IMR-90 (cell line): ENCODE results near the gene ZDHHC1. TPM values are rescaled to one million over a fixed set of nuclear protein-coding genes. Genes with fewer than 3 reads are reported as not detected.

Source experiments
- ATAC-seq: fragments of 200-7000 bp; cut with Tn5 transposase; 2 replicates; pipeline ENCODE4 v1.9.1; 2020; ENCODE audit warnings: low read depth, mild to moderate bottlenecking, moderate library complexity
- BruUV-seq: library from RNA; stranded (reverse); fragments of 400-500 nt; replicated peaks from 2 replicates; lab custom pipeline; 2021; lab: Mats Ljungman, UMichigan
- CTCF ChIA-PET: fragments of 300-600 bp; formaldehyde crosslinking; extraction: SDS; loops from one replicate; lab custom pipeline; 2021; ENCODE audit warnings: antibody characterized with exemption; lab: Yijun Ruan, JAX
- POLR2A ChIA-PET: fragments of 300-600 bp; sonication (Branson Sonifier 250); formaldehyde crosslinking; loops from one replicate; lab custom pipeline; 2022; ENCODE audit warnings: antibody characterized with exemption; ENCODE audit not compliant: unreplicated experiment; lab: Charles Lee
- DNase-seq: peaks from one replicate; pipeline ENCODE4 v3.0.0; 2013
- H2AFZ ChIP-seq: replicated peaks from 2 replicates; pipeline ENCODE3; 2013; ENCODE audit warnings: low read length, mild to moderate bottlenecking; ENCODE audit not compliant: poor library complexity
- H2AK5ac ChIP-seq: 2 replicates; pipeline ENCODE4 v1.6.1; 2013; ENCODE audit warnings: low read depth, low read length, inconsistent platforms
- H2AK9ac ChIP-seq: replicated peaks from 2 replicates; pipeline ENCODE3; 2013; ENCODE audit warnings: mild to moderate bottlenecking, low read depth, low read length, moderate library complexity; ENCODE audit not compliant: poor library complexity
- H2BK120ac ChIP-seq: 2 replicates; pipeline ENCODE4 v1.6.1; 2013; ENCODE audit warnings: low read depth, low read length, inconsistent platforms
- H2BK15ac ChIP-seq: 3 replicates; pipeline ENCODE4 v1.6.1; 2013; ENCODE audit warnings: low read depth, low read length, inconsistent platforms
- H2BK20ac ChIP-seq: 2 replicates; pipeline ENCODE4 v1.6.1; 2013; ENCODE audit warnings: low read depth, mild to moderate bottlenecking, inconsistent platforms, low read length, moderate library complexity
- H2BK5ac ChIP-seq: 2 replicates; pipeline ENCODE4 v1.6.1; 2013; ENCODE audit warnings: mild to moderate bottlenecking, low read depth, low read length, inconsistent platforms; ENCODE audit not compliant: poor library complexity, severe bottlenecking
- H3K14ac ChIP-seq: replicated peaks from 2 replicates; pipeline ENCODE4 v1.6.1; 2013; ENCODE audit warnings: low read depth, low read length, inconsistent platforms
- H3K18ac ChIP-seq: 2 replicates; pipeline ENCODE4 v1.6.1; 2013; ENCODE audit warnings: low read depth, low read length, control low read depth
- H3K23ac ChIP-seq: 2 replicates; pipeline ENCODE4 v1.6.1; 2013; ENCODE audit warnings: low read depth, low read length, inconsistent platforms
- H3K27ac ChIP-seq: 2 replicates; pipeline ENCODE4 v1.5.1; 2013; ENCODE audit warnings: mild to moderate bottlenecking, control low read depth, low read length; ENCODE audit not compliant: insufficient read depth
- H3K27me3 ChIP-seq: 2 replicates; pipeline ENCODE4 v1.6.1; 2013; ENCODE audit warnings: low read length; ENCODE audit not compliant: control insufficient read depth, insufficient read depth
- H3K36me3 ChIP-seq: 2 replicates; pipeline ENCODE4 v1.6.1; 2013; ENCODE audit warnings: low read length, mixed read lengths; ENCODE audit not compliant: control insufficient read depth, insufficient read depth
- H3K4ac ChIP-seq: 2 replicates; pipeline ENCODE4 v1.6.1; 2013; ENCODE audit warnings: low read depth, low read length, inconsistent platforms
- H3K4me1 ChIP-seq: 2 replicates; pipeline ENCODE4 v1.6.1; 2013; ENCODE audit warnings: low read length, mixed read lengths; ENCODE audit not compliant: control insufficient read depth, insufficient read depth
- H3K4me2 ChIP-seq: 2 replicates; pipeline ENCODE4 v1.6.1; 2013; ENCODE audit warnings: low read depth, mild to moderate bottlenecking, control low read depth, low read length, moderate library complexity
- H3K4me3 ChIP-seq: 2 replicates; pipeline ENCODE4 v1.5.1; 2013; ENCODE audit warnings: low read depth, mild to moderate bottlenecking, control low read depth, low read length, moderate library complexity; ENCODE audit not compliant: insufficient read depth
- H3K56ac ChIP-seq: 2 replicates; pipeline ENCODE4 v1.6.1; 2013; ENCODE audit warnings: low read length, inconsistent platforms; ENCODE audit not compliant: insufficient read depth; ENCODE audit errors: extremely low read depth
- H3K79me1 ChIP-seq, 2 experiments: 2 replicates each; pipeline ENCODE4 v1.6.1; 2013; ENCODE audit warnings: low read length in 2 of 2, inconsistent platforms in 1 of 2, low read depth in 1 of 2
- H3K9ac ChIP-seq: 2 replicates; pipeline ENCODE4 v1.6.1; 2013; ENCODE audit warnings: low read depth, low read length, control low read depth
- H3K9me1 ChIP-seq: 2 replicates; pipeline ENCODE4 v1.6.1; 2013; ENCODE audit warnings: low read length, inconsistent platforms; ENCODE audit not compliant: insufficient read depth
- H3K9me3 ChIP-seq: 2 replicates; pipeline ENCODE4 v1.6.1; 2013; ENCODE audit warnings: low read length; ENCODE audit not compliant: control insufficient read depth, insufficient read depth
- H4K20me1 ChIP-seq: 2 replicates; pipeline ENCODE4 v1.6.1; 2013; ENCODE audit warnings: low read length, inconsistent platforms; ENCODE audit not compliant: insufficient read depth
- H4K5ac ChIP-seq: 2 replicates; pipeline ENCODE4 v1.6.1; 2013; ENCODE audit warnings: mild to moderate bottlenecking, low read depth, low read length, control low read depth
- H4K8ac ChIP-seq, 2 experiments: 2 replicates each; pipeline ENCODE4 v1.6.1; 2013; ENCODE audit warnings: low read depth in 2 of 2, low read length in 2 of 2, control low read depth in 1 of 2, inconsistent platforms in 1 of 2
- H4K91ac ChIP-seq: 2 replicates; pipeline ENCODE4 v1.6.1; 2013; ENCODE audit warnings: low read depth, low read length, inconsistent platforms; ENCODE audit not compliant: insufficient read depth
- BHLHE40 ChIP-seq: fragments of 150-350 bp; IDR thresholded peaks from 2 replicates; pipeline ENCODE4 v1.6.1; 2016; ENCODE audit warnings: mild to moderate bottlenecking, low read depth, low read length
- CHD1 ChIP-seq: IDR thresholded peaks from 2 replicates; pipeline ENCODE4 v1.6.1; 2012; ENCODE audit warnings: low read depth, low read length, improper control_type of control experiment
- MXI1 ChIP-seq: IDR thresholded peaks from 2 replicates; pipeline ENCODE4 v1.6.1; 2012; ENCODE audit warnings: low read depth, mild to moderate bottlenecking, low read length, moderate library complexity, borderline replicate concordance
- POLR2A ChIP-seq: IDR thresholded peaks from 2 replicates; pipeline ENCODE4 v1.6.1; 2012; ENCODE audit warnings: mild to moderate bottlenecking, low read depth, low read length
- RAD21 ChIP-seq: IDR thresholded peaks from 2 replicates; pipeline ENCODE4 v1.6.1; 2012; ENCODE audit warnings: low read length, improper control_type of control experiment
- RCOR1 ChIP-seq: IDR thresholded peaks from 2 replicates; pipeline ENCODE4 v1.6.1; 2012; ENCODE audit warnings: mild to moderate bottlenecking, low read length, improper control_type of control experiment; ENCODE audit not compliant: insufficient replicate concordance
- WGBS, 2 experiments: methylation state at CpG; one replicate each; pipeline versions ENCODE4 v1.1.5 to v1.1.7; 2013; ENCODE audit warnings: missing lambda C conversion rate in 2 of 2; ENCODE audit not compliant: insufficient read length in 1 of 2; ENCODE audit errors: extremely low coverage in 2 of 2; 5-methylcytosine and 5-hydroxymethylcytosine counted together
- dilution Hi-C: fragments of 300-500 bp; cut with HindIII; formaldehyde crosslinking; loops from one replicate; pipeline ENCODE4 v1.14.3; 2018; ENCODE audit warnings: low sequenced_read_pairs; ENCODE audit not compliant: unreplicated experiment
- in situ Hi-C: fragments of 300-500 bp; cut with MboI; formaldehyde crosslinking; loops from 3 replicates; pipeline ENCODE4 v1.14.3; 2019; ENCODE audit warnings: low sequenced_read_pairs, inconsistent platforms, mixed read lengths
- intact Hi-C: fragments of 100-400 bp; cut with micrococcal nuclease; formaldehyde crosslinking; loops from 2 replicates; pipeline ENCODE4 v1.10.0; 2022
- polyA plus RNA-seq, 3 experiments: library from polyadenylated mRNA; depleted of rRNA; stranded (reverse); fragments of >200 nt; gene quantifications; 2 replicates each; pipeline ENCODE4 v1.2.3, GENCODE V29; 2012; ENCODE audit warnings: low replicate concordance in 1 of 3
- total RNA-seq: library from RNA; depleted of rRNA; stranded (reverse); fragments of >200 nt; gene quantifications from 2 replicates; pipeline ENCODE4 v1.2.3, GENCODE V29; 2012
- TF ChIP-seq, protein P1 (sequence below): fragments of 150-350 bp; IDR thresholded peaks from 2 replicates; pipeline ENCODE4 v1.6.1; 2017; ENCODE audit warnings: mild to moderate bottlenecking, antibody characterized with exemption, low read length, low read depth

Gene ZDHHC1
- total and polyA plus RNA-seq, 2 of the 4 experiments (the other 2 are of a cell fraction) = 2.0 to 5.9 TPM

DNA sequence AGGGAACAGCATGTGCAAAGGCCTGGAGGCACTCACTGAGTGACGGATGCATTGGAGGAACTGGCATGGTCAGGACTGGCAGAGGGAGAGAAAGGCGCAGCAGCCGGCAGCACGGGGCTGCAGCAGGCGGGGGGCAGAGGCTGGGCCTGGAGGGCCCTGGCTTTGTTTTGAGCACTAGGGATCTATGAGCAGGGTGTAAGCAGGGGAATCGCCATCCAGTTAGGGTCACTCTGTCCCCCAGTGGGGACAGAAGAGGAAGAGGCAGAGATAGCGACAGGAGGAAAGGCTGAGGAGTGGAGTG is 28.8 kb upstream of the ZDHHC1 start:
- in situ Hi-C loops (no loop called here), dilution Hi-C loops (no loop called here), intact Hi-C loops (no loop called here)
- Histone ChIP-seq H2AK9ac (no peak overlapping the region), H3K23ac (no peak overlapping the region), H2BK120ac (no peak overlapping the region), H3K14ac (no peak overlapping the region), H2AK5ac (no peak overlapping the region), H3K4me3 (no peak overlapping the region), H4K5ac (no peak overlapping the region), H3K9me3 (no peaks in the 10 kb centered on the region), H3K9ac (no peak overlapping the region), H4K91ac (no peak overlapping the region), H3K4ac (no peak overlapping the region), H3K4me2 (no peak overlapping the region), H4K20me1 (peaks cover 60% of the 10 kb centered on the region), H3K36me3 (peaks cover 10% of the 10 kb centered on the region; the same call in 1 of the 2 replicates), H3K79me1 (peaks cover 0 to 65% of the 10 kb centered on the region in 2 experiments; a peak in 2 of 4 replicates), H2BK15ac (no peak overlapping the region), H2BK20ac (no peak overlapping the region), H3K18ac (no peak overlapping the region), H2BK5ac (no peak overlapping the region), H4K8ac (no peak overlapping the region), H3K4me1 (peaks cover 44% of the 10 kb centered on the region), H3K27ac (no peak overlapping the region), H2AFZ (no peak overlapping the region), H3K27me3 (no peaks in the 10 kb centered on the region), H3K56ac (no peak overlapping the region), H3K9me1 (peaks cover 7% of the 10 kb centered on the region; the same call in 1 of the 2 replicates)
- DNase-seq = no peak
- TF ChIP-seq MXI1 (no peak), RCOR1 (no peak), BHLHE40 (no peak), CHD1 (no peak), RAD21 (no peak), POLR2A (no peak)
- TF ChIP-seq, protein P1, sequence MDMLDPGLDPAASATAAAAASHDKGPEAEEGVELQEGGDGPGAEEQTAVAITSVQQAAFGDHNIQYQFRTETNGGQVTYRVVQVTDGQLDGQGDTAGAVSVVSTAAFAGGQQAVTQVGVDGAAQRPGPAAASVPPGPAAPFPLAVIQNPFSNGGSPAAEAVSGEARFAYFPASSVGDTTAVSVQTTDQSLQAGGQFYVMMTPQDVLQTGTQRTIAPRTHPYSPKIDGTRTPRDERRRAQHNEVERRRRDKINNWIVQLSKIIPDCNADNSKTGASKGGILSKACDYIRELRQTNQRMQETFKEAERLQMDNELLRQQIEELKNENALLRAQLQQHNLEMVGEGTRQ = no peak
- ChIA-PET POLR2A (no interaction called here), CTCF (no interaction called here)
- WGBS, 2 experiments = 98% methylated on average over 7 of the region's 7 CpGs; no CpG with 5 or more reads in 1 of the 2 experiments
- ATAC-seq = no peak
- no TSS peak for BruUV-seq
